NCI-H526 treated with DMSO at 0.1 percent for 48 hours (cell line): Measurements from ENCODE around the gene NPAS3.

Source experiments
- DNase-seq: peaks from one replicate; lab custom pipeline; 2025; lab: John Stamatoyannopoulos, UW

NPAS3 gene

DNA sequence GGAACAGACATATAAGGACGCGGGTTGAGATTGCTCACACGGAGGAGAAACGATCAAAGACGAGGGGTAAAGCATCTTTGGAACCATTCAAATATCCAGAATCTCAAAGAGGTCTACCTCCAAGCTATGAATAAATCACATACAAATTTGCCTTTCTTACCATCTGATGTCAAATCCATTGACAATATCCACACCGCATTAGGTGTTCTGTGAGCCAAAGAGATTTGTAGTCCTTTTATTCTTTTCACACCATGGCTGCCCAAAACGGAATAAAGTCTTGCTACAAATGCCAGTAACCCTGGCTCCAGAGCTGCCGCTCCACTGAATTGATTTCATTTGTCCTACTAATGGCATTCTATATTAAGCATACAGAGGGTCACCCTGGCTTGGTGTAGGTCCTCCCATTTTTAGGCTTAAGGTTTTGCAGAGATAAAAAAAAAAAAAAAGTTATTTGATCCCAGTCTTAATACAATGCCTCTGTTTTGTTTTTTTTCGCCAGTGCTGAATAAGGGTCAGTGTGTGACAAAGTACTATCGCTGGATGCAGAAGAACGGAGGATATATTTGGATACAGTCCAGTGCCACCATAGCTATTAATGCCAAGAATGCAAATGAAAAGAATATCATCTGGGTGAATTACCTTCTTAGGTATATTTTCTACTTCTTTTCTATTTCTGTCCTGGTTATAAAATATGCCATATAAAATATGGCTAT is 854.9 kb downstream of the NPAS3 start:
- no peak for DNase-seq

DNA sequence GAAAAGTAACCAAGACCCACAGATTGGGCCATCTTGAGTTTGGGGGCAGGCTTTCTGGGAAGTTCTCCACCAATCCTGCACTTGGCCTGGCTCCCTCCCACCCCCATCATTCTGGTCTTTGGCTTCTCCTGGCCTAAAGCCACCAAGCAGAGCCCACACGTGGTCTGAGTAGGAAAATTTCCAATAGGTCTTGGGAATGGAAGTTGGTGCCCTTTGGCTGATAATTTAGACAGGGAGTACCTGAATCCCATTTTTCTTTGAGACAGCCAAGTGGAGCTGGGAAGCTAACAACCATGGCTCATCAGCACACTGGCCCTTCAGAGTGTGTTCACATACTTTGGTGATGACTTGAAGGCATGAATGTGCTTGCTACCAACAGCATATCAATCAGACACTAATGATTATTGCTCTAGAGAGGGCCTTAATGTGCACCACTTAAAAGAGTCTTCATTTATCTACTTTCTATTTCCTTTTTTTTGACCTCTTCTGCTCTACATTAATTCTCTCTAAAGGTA is 856.2 kb downstream of the NPAS3 start:
- no peak for DNase-seq

DNA sequence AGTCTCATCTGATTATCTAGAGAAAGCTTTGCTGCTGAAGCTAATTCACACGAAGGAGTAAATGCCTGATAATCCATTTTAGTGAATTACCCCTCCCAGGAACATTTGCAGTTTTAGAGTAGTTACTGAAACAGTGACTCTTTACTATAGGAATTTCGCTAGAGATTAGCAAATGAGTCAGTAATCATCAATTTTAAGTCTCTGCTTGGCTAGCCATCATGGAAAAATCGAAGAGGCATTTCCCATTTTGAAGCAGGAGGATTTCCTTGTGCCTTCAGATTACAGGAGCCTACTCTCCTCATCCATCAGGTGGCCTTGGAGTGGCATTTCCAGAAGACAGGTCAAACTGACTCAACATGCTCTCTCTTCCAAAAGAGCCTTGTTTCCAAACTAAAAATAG is 857.7 kb downstream of the NPAS3 start:
- DNase-seq = no peak

DNA sequence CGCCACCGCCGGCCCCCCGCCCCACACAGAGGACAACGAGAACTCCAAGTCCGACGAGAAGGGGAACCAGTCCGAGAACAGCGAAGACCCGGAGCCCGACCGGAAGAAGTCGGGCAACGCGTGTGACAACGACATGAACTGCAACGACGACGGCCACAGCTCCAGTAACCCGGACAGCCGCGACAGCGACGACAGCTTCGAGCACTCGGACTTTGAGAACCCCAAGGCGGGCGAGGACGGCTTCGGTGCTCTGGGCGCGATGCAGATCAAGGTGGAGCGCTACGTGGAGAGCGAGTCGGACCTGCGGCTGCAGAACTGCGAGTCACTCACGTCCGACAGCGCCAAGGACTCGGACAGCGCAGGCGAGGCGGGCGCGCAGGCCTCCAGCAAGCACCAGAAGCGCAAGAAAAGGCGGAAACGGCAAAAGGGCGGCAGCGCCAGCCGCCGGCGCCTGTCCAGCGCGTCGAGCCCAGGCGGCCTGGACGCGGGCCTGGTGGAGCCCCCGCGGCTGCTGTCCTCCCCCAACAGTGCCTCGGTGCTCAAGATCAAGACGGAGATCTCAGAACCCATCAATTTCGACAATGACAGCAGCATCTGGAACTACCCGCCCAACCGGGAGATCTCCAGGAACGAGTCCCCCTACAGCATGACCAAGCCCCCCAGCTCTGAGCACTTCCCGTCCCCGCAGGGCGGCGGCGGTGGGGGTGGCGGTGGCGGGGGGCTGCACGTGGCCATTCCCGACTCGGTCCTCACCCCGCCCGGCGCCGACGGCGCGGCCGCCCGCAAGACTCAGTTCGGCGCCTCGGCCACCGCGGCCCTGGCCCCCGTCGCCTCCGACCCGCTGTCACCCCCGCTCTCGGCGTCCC is 861.3 kb downstream of the NPAS3 start:
- DNase-seq = no peak

DNA sequence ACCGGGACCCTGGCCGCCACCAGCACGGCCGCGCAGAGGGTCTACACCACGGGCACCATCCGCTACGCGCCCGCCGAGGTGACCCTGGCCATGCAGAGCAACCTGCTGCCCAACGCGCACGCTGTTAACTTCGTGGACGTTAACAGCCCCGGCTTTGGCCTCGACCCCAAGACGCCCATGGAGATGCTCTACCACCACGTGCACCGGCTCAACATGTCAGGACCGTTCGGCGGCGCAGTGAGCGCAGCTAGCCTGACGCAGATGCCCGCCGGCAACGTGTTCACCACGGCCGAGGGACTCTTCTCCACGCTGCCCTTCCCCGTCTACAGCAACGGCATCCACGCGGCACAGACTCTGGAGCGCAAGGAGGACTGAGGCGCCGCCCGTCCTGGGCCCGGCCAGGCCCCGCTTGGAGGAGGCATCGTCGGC is 862.1 kb downstream of the NPAS3 start:
- no peak for DNase-seq

DNA sequence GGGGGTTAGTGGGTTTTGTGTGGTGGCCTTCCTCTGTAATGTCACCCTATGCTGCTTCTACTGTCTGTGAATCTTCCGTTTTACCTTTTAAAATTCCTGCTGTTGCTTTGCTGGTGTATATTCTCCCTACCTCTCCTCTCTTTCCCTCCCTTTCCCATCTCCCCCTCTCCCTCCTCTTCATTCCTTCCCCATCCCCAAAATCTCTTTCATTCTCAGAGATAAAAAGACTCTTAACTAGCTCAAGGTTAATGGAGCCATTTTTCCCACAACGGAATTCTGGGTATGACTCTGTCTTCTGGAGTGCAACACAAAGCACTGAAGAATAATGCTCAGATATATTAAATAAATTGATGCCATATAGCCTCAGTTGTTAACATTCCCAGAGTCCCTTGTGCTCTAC is 864.1 kb downstream of the NPAS3 start:
- no peak for DNase-seq

DNA sequence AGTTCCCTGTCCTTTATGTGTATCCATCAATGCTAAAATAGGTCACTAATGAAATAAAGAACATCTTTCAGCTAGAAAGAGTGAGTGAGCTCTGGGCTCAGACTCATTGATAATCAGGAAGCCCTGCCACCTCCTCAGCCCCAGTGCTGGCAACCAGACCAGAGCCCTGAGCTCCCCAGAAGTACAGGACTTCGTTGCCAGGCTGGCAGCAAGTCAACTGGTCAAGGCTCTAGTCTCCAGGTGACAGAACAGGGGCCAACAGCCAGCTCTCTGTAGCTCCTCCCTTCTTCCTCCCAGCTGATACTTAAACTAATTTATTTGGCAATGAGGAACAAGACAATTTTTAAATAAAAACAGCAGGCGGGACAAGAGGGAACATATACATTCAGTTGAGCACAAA is 866.9 kb downstream of the NPAS3 start:
- no peak for DNase-seq

DNA sequence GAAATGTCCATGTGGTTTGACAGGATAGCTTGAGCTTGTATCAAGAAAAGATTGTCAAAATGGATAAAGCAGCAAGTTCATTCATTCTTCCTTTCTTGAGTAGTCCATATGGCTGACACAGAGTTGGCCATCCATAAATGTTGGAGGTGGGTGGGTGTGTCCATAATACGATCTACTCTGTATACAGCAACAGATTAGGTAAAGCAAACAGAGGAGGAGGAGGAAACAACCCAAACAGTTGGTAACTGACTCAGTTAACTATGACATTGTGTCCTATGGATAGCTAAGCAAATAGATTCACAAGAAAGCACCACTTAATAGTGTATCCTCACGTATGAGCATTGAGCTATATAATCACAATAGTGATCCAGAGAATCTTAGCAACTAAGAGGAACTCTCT is 868.2 kb downstream of the NPAS3 start:
- DNase-seq = no peak

DNA sequence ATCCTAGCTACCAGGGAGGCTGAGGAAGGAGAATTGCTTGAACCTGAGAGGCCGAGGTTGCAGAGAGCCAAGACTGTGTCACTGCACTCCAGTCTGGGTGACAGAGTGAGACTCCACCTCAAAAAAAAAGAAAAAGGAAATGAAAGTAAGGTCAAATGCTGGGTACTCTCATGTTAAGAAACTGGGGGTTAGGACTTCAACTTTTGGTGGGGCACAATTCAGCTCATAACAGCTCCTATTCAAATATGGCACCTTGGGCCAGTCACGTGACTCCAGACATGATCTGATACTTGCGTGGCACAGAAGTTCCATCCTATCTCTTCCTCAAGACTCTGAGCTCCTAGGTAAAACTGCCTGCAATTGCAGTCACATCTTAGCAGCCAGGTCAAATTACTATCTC is 869.5 kb downstream of the NPAS3 start:
- no peak for DNase-seq

DNA sequence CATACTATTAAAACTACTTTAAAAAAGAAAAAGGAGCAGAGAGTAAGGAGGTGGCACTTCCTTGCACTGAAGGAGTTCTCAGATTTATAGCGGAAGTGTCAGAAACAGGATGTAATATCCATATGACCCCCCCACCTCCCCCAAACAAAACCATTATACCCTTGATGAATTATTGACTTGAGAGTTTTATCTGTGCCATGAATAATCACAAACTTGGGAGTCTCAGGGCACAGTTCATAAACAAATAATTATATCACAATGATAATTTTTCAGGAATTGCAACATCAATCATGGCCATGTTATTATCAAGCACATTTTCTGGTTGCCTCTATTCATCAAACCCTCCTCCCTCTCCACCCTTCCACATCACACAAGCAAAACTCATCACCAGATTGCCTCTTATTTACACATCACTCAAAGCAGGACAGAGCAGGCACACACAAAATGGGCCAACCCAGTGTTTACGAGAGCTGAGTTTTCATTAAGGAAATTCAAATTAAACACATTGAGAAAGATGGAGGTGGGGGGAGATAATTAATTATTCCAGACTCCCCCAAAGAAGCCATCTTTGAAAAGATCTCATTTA is 870.8 kb downstream of the NPAS3 start:
- DNase-seq = no peak

DNA sequence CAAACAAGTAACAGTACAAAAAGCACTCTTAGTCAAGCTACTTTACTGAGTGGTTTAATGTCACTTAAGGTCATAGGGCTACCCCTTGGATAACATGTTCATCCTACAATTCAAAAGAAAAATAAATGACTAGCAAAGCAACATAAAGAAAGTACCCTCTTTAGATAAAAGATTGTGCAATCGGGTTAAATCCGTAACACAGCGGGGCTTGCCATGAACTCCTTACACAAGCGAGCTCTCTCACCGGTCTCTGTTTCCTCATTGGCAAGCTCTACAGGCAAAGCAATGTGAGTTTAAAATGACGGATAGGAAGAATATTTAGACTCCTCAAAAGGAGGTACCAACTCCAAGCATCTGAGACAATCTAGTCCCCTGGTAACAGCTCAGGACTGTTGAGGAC is 871.6 kb downstream of the NPAS3 start:
- DNase-seq = no peak

DNA sequence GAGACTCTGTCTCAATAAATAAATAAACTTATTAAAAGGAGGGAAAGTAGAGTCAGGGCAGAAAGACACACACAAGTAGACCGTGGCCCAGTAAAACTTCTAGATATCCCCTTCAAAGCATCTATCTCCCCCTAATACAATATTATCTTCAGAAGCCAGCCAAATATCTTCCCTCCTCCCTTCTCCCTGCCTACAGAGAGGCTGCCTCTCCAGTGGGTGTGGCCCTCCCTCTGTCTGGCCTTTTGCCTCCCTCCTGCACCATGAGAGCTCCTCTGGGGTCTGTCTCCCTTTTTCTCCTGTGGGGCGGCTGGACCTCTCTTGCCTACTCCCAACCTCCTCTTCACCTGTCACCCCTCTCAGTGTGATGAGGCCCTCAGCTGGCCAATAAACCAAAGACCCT is 873.0 kb downstream of the NPAS3 start:
- no peak for DNase-seq

DNA sequence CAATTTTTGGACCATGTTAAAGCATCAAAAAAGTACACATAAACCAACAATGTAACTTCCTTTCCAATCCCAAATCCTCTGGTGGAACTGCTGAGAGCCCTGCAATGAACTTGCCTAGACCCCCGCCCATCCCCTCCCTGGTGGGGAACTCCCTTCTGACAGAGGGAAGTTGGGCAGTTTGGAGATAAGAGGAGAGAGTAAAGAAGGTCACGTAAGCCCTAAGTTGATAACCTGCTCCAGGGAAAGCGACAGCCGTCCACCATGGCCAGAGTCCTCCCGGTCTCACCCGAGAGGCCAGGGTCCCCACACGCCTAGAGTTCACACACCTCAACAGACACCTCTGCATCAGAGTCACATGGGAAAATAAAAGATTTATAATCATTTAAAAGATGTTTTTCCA is 873.5 kb downstream of the NPAS3 start:
- no peak for DNase-seq

DNA sequence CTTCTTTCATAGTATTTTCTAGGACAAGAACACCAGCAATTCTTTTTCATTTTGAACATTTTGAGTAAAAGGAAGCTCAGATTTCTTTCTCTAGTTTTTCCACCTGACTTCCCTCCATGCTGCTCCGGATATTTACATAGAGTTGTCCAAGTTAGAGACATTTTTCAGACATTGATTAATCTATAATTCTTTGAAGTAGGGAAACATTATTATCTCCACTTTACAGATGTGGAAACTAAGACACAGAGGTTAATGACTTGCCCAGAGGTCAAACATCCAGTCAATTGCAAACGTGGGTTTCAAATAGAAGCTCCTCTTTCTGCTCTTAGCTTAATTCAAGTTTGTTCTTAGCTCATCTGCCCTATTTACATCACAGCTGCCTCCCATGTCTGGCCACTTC is 873.9 kb downstream of the NPAS3 start:
- DNase-seq = no peak

DNA sequence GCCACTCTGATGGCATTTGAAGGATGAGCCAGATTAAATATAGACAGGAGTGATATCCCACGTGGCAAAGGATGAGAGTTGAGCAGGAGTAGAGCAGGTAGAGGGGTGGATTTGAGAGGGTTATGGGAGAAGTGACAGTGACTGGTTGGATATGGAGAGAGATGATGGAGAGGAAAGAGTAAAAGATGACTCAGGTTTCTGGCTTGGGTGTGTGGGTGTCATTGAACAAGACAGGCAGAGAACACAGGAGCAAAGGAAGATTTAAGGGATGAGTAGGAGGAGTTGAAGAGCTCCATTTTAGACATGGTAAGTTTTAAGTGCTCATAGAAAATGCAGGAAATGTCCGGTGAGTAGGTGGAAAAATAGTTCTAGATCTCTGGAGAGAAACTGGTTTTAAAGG is 875.3 kb downstream of the NPAS3 start:
- no peak for DNase-seq

DNA sequence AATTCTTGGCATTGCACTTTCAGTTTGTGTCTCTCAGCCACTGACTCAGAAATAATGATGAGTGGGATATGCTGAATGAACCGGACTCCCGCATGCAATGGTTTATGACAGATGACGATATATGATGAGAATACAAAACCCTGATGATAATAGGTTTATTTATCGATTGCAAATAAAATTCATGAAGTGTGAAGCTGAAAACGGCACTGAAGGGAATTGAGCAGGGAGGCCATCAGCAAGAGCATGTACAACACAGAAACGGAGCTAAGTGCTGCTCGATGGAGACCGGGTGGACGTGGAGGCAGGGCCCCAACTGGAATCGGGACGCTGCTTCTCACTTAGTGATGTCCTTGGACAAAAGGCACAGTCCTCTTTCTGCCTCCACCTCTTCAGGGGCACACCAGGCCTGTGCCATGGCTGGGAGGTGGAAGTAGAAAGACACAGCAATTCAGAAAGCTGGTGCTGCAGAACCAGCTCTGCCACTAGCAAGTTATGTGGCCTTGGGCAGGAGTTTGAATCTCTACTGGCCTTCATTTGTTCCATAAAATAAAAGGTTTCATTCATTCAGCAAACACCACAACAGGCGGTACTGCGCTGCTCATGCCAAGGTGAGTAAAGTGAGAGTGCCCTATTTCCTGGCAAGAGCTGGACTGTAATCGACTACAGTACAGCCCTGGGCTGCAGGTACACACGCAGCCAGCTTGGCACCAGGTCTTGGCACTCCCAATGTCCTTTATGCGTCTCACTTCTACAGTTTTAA is 895.2 kb downstream of the NPAS3 start:
- peak; percentile 69 for DNase-seq

DNA sequence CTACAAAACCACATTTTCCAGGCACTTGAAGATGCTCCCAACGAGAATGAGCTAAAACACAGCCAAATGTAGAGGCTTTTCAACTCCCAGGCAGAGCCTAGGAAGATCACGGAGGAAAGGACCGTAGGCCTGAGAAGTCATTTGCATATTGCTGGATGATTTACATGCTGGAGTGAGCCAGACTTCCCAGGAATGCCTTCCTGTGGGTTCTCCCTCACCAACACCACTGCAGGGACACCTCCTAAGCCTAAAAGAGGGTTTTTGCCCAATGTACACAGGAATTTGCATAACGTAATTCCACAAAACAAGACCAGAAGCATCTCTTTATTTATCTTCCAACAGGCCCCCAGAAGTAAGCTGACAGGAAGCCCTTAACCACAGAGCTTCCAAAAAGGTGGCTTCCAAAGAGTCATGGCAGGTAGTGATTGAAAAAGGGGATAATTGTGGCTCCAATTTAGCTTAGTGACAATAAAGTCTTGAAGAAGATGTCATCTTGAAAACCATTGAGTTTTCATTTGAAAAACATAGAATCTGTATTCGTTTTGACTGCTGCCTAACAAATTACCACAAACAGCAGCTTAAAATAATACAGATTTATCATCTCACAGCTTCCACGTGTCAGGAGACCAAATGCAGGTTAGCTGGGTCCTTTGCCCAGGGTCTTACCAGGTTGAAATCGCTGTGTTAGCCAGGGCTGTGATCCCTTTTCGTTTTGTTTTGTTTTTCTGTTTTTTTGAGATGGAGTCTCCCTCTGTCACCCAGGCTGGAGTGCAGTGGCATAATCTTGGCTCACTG is 896.0 kb downstream of the NPAS3 start:
- peak; percentile 98 for DNase-seq

DNA sequence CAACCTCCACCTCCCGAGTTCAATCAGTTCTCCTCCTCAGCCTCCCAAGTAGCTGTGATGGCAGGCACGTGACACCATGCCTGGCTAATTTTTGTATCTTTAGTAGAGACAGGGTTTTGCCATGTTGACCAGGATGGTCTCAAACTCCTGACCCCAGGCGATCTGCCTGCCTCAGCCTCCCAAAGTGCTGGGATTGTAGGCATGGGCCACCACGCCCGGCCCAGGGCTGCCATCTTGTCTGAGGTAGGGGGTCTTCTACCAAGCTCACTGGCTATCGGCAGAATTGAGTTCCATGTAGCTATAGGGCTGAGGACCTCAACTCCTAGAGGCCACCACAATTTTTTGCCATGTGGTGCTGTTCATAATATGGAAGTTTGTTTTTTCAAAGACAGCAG is 896.6 kb downstream of the NPAS3 start:
- DNase-seq = no peak

DNA sequence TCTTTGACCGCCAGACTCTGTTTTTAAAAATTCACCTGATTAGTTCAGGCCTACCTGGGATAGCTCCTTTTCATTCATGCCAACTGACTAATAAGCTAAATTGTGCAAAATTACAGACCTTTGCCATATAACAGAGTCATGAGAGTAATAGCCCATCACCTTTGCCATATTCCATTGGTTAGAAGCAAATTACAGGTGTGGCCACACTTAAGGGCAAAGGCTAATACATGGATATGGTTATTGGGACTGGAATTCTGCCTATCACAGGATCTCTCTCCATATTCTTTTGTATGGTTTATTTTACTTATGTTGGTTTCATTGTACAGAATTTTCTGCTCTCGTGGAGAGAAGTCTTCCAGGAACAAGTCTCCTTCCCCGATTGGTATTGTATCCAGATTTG is 897.0 kb downstream of the NPAS3 start:
- no peak for DNase-seq

DNA sequence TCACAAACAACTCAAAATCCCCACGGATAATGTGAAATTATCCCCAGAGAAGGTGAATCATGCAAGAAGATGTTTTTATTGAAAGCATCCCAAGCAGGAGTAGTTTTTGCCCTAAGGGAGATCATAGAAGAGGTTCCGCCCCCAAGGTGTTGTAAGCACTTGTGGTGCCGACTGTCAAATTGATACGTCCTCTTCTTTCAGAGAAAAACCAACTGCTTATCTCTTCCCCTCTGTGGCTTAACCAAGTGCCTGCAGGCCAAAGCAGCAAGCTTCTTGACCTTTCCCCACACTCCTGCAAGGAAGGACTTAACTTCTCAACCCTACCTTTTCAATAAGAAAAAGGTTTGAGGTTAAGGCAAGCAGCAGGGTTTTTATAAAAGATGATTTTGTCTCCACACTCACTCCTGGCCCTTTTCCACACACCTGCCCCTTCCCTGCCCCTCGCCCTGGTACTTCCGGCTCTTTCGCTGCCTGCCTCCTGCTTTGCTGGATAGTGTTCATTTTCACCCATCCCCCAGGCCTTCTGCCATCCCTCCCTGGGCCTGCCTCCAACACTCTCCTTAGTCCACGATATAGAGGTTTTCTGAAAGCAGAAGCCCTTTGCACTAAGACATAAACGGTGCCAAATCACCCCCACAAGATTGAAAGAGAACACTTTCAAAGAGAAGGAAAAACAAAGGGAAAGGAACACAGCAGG is 897.7 kb downstream of the NPAS3 start:
- peak; percentile 63 for DNase-seq
